Stimulated activated CD8-positive, alpha-beta memory T cell treated with anti-CD3 and anti-CD28 coated beads, Interleukin-4, amount 100 ng/mL, for 24 hours (primary cell): Measurements from ENCODE around the gene MYL11.
A peak's percentile ranks its signal among the peaks of the same experiment; 100 is the strongest.

ENCODE experiments used
- DNase-seq: peaks from one replicate; pipeline ENCODE4 v3.0.0-alpha.2; 2020; ENCODE audit warnings: low read depth

The MYL11 gene

GRCh38 chr16:30371248-30371816, 3.3 kb upstream of the MYL11 start:
- DNase-seq = no peak

GRCh38 chr16:30372038-30372712, 2.4 kb upstream of the MYL11 start:
- no peak for DNase-seq

GRCh38 chr16:30372725-30373124, 1.9 kb upstream of the MYL11 start:
- no peak for DNase-seq

- DNase-seq = no peak
Measured at GRCh38 chr16:30375864-30376263, 1.3 kb downstream of the MYL11 start.

DNA sequence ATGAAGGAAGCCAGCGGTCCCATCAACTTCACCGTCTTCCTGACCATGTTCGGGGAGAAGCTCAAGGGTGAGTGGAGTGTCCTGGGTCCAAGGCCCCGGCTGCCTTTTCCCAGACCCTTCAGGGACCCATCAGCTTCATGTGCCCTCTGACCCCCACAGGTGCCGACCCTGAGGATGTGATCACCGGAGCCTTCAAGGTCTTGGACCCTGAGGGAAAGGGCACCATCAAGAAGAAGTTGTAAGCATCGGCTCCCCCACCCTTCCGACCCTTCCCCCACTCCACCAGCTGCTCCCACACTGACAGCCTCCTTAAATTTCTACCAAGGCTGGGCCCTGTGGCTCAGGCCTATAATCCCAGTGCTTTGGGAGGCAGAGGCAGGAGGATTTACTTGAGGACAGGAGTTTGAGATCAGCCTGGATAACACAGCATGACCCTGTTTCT, 1.9 kb downstream of the MYL11 start:
- DNase-seq = no peak

GRCh38 chr16:30377050-30377811, 2.6 kb downstream of the MYL11 start:
- DNase-seq = no peak

- DNase-seq = peak; percentile 74
Measured at GRCh38 chr16:30377812-30378235, 3.2 kb downstream of the MYL11 start.

DNA sequence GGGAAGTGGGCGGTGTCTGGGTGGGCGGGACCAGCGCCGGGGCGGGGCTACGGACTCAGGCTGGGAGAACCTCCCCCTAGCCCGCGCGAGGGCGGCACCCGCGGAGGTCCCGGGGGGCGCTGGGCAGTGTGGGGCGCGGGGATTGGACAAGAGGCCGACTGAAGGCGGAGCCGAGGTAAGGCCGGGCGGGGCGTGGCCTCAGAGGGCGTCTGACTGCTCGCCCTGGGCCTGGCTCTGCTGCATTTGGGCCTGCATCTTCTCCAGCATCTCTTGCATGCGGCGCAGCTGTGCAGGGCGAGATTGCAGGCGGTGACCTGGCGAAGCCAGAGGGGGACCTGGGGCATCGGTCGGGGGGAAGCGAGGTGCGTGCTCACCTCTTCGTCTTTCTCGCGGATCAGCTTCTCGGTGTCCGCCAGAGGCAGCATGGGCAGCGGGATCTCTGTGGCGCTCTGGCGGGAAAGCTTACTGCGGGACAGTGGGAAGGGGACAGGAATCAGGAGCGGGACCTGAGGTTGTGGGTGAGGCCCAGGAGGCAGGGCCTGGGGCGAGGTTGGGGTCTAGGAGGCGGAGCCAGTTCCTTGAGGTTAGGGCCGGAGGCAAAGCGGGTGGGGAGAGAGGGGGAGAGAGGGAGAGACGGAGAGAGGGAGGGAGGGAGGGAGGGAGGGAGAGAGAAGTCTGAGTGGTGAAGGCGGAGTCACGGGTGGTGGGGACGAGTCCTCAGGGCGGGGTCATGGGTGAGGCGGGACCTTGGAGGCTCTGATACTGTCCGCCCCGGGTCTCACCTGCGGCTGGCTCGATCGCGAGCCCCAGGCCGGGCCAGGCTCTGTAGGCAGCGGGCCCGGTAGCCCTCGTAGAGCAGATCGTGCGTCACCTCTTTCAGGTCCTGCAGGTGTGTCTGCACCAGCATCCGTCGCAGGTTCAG, 3.9 kb downstream of the MYL11 start:
- peak; percentile 99 for DNase-seq

- no peak for DNase-seq
Measured at GRCh38 chr16:30379158-30379783, 4.7 kb downstream of the MYL11 start.

DNA sequence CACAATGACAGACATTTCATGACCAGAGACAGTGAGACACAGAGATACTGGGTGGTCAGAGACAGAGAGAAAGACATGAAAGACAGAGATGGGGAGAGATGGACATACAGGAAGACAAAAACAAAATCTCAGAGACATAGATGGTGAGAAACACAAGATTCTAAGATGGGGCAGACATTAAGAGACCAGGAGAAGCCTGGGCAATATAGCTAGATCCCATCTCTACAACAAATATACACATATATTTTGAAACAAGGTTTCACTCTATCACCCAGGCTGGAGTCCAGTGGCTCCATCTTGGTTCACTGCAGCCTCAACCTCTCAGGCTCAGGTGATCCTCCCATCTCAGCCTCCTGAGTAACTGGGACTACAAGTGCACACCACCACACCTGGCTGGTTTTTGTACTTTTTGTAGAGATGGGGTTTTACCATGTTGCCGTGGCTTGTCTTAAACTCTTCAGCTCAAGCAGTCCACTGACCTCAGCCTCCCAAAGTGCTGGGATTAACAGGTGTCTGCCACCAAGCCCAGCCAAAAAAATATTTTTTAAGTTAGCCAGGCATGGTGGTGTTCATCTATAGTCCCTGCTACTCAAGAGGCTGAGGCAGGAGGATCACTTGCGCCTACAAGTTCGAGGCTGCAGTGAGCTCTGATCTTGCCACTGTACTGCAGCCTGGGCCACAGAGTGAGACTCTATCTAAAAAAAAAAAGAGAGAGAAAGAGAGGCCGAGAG, 5.6 kb downstream of the MYL11 start:
- no peak for DNase-seq

DNA sequence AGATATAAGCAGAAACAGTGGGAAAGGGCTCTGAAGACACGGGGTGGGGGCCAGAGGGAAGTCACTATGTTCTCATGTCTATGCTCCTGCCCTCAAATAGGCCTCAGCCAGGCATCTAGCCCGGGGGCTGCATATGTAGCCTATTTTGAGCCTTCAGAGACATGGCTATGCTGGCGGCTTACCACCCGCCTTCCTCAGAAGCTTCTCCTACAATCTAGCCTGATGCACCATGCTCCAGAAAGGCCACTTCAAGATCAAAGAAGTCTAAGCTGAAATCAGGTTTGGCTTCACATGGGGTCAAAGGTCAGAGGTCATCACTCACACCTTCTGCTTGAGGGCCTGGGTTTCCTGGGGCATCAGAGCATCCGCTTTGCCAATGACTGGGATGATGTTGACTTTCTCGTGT, 6.2 kb downstream of the MYL11 start:
- DNase-seq = no peak

GRCh38 chr16:30381291-30382041, 6.9 kb downstream of the MYL11 start:
- DNase-seq = no peak

DNA sequence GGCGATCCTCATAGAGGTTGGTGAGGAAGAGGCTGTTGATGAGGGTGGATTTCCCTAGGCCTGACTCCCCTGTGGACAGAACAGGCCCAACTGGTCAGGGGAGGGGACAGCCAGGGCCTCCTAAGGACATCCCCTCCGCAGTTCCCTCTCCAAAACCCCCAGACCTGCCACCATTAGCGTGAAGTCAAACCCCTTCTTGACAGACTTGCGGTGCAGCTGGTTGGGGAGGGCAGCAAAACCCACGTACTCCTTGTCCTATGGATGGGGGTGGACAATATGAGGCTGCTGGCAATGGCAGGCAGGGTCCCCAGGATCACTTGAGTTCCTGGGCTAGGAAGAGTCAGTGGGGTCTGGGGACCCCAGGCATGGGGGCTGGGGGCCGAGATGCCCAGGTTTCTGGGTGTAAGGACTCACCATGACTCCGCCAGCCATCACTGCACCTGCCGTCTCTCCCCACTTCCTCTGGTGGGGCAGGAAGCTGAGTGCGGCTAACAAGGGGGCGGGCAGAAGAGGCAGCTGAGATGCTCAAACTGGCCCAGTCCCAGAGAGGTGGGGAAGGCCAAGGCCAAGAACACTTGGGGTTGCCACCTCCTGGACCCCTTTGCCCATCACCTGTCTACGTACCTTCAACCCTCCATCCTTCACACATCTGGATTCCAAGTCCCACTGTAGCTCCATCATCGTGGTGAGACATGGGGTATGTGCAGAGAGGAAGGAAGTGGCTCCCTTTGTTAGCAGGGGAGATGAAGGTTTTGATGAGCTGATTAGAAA, 7.7 kb downstream of the MYL11 start, which contains the start of gene SEPTIN1:
SEPTIN1 (minus strand) TSS at position 451 of the 771 bp plus-strand sequence; CDS start at position 432, 19 bp downstream.
- peak; percentile 66 for DNase-seq

DNA sequence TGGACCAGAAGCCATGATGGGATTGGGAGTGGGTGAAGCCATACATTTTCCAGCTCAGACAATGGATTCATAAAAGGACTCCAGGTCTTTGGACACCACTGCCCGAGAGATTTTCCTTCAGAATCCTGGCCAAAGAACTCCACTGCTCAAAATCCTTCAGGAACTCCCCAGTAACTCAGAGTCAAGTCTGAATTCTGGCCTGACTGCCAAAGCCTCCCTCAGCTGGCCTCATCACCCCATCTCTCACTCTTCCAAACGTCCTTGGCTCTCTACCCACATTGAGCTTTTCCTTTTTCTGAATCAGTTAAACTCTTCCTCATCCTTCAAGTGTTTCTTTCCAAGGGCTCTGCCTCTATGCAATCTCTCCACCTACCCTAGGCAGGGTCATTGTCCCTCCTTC, 8.9 kb downstream of the MYL11 start:
- no peak for DNase-seq

DNA sequence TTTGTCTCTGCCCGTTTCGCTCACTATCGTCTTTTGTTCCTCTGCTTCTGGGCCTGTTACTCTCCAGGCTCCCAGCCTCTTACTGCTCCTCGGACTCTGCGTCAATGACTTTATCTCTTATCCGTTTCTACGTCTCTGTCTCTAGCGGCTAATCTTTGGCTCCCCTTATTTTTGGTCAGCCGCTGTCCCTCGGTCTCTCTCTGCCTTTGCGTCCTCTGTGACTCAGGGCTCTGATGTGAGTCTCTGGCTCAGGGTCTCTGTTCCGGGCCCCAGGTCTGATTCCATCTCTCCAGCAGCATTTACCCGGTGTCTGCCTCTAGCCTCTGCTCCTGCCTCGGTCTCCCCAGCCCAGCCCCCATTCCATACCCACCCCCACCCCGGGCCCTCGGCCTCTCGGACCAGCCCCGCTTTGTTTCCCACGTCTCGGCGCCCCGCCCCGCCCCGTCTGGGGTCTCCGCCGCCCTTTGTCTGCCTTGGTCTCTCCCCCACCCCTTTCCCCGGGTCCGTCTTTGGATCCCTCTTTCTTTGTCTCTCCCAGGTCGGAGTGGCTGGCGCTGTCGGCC, 20.1 kb downstream of the MYL11 start:
- DNase-seq = no peak

DNA sequence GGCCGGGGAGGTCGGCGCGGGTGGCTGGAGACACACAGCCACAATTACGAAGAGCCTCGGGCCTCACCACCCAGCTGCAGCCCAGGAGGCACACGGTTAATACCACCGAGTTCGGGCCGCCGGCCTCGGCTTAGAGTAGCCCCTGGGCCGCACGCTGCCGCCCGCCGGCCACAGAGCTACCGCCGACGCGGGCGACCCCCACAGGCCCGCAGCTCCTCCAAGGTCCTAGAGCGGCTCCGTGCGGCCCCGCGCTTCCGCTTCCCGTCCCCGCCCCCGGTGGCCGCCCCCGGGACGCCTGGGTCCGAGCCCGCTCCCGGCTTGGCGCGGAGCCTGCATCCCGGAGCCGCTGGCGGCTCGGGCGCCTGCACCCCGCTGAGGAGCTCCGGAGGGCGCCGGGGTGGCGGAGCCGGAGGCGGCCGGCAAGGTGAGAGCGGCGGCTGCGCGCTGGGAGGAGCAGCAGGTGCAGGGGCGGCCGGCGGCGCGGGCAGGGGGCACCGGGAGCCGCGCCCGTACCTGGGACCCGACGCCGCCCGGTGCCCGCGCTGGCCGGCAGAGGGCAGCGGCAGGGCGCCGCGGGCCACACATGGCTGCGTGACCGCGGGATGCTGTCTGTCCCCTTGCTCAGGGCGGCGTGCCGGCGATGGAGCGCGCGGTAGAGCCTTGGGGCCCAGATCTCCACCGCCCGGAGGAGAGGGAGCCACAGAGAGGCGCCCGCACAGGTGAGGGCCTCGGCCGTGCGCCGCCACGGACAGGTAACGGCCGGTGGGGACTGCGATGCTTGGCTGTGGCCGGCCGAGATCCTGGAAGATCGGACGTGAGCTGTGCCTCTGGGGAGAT, 20.8 kb downstream of the MYL11 start, which contains the start of gene ZNF48:
ZNF48 (plus strand) TSS at position 266 of the 837 bp plus-strand sequence; CDS start at position 641, 375 bp downstream.
- peak; percentile 55 for DNase-seq

- no peak for DNase-seq
Measured at GRCh38 chr16:30395992-30396585, 21.5 kb downstream of the MYL11 start.
